Mesodermal cell (in vitro differentiated cells): Measurements from ENCODE around the gene SPATS2L.

ENCODE experiments used
- H3K27ac ChIP-seq: 2 replicates; pipeline ENCODE4 v1.7.0; 2013; ENCODE audit warnings: mild to moderate bottlenecking, low read depth, low read length, moderate library complexity; ENCODE audit not compliant: severe bottlenecking
- H3K36me3 ChIP-seq: 2 replicates; pipeline ENCODE4 v1.7.1; 2013; ENCODE audit warnings: mild to moderate bottlenecking, low read length, moderate library complexity; ENCODE audit not compliant: control insufficient read depth, insufficient read depth
- H3K4me1 ChIP-seq: one replicate; pipeline ENCODE4 v1.7.1; 2013; ENCODE audit warnings: mild to moderate bottlenecking, low read length; ENCODE audit not compliant: insufficient read depth, control insufficient read depth, poor library complexity, severe bottlenecking
- H3K4me3 ChIP-seq: 2 replicates; pipeline ENCODE4 v1.7.0; 2013; ENCODE audit warnings: low read length, control low read depth, mild to moderate bottlenecking; ENCODE audit not compliant: insufficient read depth, poor library complexity, severe bottlenecking; ENCODE audit errors: extremely low read depth
- H3K9me3 ChIP-seq: 2 replicates; pipeline ENCODE4 v1.7.1; 2013; ENCODE audit warnings: mild to moderate bottlenecking, low read length, moderate library complexity; ENCODE audit not compliant: control insufficient read depth
- WGBS, 2 experiments: methylation state at CpG; one replicate each; pipeline ENCODE4 v1.1.5; 2013; ENCODE audit warnings: missing lambda C conversion rate in 2 of 2; ENCODE audit not compliant: insufficient coverage in 2 of 2; 5-methylcytosine and 5-hydroxymethylcytosine counted together

SPATS2L gene

DNA sequence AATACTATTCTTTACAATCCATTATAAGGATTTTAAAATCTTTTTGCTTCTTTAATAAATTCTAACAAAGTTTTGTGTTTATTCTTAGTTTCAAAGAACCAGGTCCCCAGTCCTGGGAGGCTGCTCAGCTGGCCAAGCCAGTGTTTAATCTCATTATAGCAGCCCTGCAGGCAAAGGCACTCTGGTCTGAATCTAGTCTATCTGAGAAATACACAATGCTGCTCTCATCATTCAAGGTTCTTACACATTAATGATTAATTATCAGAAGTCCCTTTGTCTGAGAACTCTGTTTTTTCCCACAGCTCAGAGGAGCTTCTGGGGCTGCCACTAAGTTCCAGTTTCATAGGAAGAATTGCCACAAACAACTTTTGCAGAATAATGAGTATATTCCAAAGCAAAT is 175.7 kb downstream of the SPATS2L start:
- Histone ChIP-seq H3K36me3 (peaks cover 25% of the 10 kb centered on the region), H3K4me3 (no peak overlapping the region), H3K27ac (no peak overlapping the region), H3K9me3 (no peaks in the 10 kb centered on the region), H3K4me1 (no peaks in the 10 kb centered on the region)

DNA sequence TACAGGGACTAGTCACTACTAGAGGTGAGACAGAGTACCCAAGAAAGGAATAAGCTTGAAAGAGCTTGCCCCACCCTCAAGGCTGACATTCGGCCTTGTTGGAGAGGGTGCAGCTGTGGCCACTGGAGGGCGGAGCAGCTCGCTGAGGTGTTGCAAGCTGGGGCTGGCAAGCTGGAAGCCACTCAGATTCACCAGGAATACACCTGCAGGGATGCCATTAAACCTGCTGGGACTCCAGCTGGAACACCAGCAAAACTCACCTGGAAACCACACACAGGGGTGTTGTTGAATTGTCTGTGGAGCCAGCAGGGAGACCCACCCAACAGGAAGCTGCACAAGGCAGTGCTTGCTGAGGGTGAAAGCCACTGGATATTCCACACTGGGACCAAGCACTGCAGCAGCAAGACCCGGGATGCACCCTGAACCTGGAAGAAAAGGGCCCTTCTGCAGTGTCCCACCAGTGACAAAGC is 177.3 kb downstream of the SPATS2L start:
- WGBS, 2 experiments: 60 to 75% methylated on average over 1 of the region's 4 CpGs
- peaks cover 9% of the 10 kb centered on the region for H3K36me3 ChIP-seq
- no peak overlapping the region for H3K27ac ChIP-seq
- no peaks in the 10 kb centered on the region for H3K9me3 ChIP-seq
- H3K4me3 ChIP-seq: no peak overlapping the region
- no peaks in the 10 kb centered on the region for H3K4me1 ChIP-seq

DNA sequence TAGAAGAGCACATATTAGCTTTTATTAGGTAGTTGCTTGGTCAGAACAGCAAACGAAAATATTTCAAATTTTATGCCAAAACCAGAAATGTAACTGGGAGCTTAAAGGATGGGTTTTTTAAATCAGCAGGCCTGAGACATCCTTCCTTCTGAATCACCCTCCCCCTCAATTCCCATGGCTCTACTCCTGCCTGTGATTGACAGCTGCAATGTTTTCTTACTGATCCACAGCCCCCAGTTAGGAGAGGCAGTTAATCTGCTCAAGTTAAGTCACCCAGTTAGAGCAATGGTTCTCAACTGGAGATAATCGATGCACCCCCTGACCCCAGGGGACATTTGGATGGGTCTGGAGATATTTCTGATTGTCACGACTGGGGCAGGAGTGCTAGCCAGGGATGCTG is 178.4 kb downstream of the SPATS2L start:
- no peak overlapping the region for H3K27ac ChIP-seq
- H3K9me3 ChIP-seq: no peaks in the 10 kb centered on the region
- no peaks in the 10 kb centered on the region for H3K36me3 ChIP-seq
- no peak overlapping the region for H3K4me3 ChIP-seq
- WGBS, 2 experiments: 83 to 97% methylated on average over 1 to 3 of the region's 3 CpGs
- H3K4me1 ChIP-seq: no peaks in the 10 kb centered on the region

DNA sequence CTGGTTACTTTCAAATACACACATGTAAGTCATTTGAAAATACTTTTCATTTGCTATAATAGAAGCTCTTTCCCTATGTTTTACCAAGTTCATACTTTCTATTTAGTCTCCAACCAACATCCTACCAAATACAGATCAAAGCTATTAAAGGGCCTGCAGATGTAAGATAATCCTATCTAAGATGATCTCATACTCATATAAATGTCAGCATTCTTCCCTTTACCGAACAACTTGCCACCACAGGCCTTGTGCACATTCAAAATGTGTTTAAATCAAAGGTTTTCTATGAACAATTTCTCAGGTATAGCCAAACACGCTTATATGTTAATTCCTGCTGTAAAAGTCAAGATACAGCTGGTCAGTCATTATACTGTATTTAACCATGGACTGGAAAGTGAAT is 180.0 kb downstream of the SPATS2L start:
- Histone ChIP-seq H3K4me1 (no peaks in the 10 kb centered on the region), H3K4me3 (no peak overlapping the region), H3K9me3 (no peaks in the 10 kb centered on the region), H3K27ac (no peak overlapping the region), H3K36me3 (peaks cover 3% of the 10 kb centered on the region)
- WGBS, 2 experiments: 91 to 100% methylated on average over 1 of the region's 2 CpGs

DNA sequence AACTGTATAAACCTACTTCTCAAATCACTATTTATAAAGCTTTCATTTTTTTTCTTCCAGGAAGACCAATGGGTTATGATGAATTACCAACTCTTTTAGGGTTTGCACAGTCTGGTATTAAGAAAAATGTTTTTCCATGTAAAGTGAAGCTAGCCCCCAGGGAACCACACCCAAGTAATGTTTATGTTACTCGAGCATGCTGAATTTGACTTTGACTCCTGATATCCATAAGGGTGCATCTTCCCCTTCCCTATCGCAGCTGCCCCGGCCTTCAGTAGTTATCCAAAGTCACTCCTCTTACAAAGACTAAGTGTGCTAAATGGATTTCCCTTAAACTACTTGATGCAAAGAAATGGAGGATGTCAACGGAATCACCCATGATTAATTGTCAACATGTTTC is 181.7 kb downstream of the SPATS2L start:
- WGBS, 2 experiments: 89 to 100% methylated on average over 3 of the region's 4 CpGs
- Histone ChIP-seq H3K9me3 (no peaks in the 10 kb centered on the region), H3K27ac (no peak overlapping the region), H3K4me3 (no peak overlapping the region), H3K4me1 (no peaks in the 10 kb centered on the region), H3K36me3 (peaks cover 8% of the 10 kb centered on the region)

DNA sequence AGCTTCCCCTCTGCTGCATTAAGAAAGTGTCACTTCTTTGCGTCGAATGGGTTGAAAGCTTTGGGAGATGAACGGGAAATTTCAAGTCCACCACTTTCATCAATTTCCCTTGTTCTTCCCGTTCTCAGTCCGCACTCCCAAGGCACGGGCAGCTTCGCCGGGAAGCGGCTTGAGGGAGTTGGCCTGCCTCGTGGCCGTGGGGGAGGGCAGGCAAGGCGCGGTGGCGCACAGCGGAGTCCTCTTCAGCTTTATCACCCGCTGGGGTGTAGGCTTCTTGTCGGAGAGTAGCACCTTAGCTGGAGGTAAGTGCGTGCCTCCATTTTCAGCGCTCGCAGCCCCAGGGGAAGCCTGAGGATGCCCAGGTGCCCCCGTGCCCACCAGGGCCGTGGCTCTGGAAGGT is 183.5 kb downstream of the SPATS2L start:
- H3K4me3 ChIP-seq: no peak overlapping the region
- WGBS, 2 experiments: 94 to 96% methylated on average over 16 to 22 of the region's 22 CpGs
- H3K9me3 ChIP-seq: no peaks in the 10 kb centered on the region
- no peak overlapping the region for H3K27ac ChIP-seq
- H3K36me3 ChIP-seq: peaks cover 8% of the 10 kb centered on the region
- no peaks in the 10 kb centered on the region for H3K4me1 ChIP-seq

DNA sequence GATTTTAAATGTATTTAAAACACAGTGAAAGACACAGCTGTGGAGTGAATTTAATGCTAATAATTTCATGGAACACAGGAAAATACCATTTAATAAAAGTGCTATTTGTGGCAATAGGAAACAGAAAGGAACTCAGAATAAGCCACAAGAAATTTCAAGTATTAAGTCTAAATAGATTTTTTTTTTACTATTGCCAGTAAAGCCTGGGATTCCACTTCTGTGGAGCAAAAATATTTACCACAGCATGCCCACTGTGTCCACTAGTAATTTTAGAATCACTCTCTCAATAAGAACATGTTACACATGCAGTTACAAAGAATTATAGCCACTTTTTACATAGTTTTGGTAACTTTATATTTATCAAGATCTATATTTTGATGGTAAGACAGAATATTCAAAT is 186.2 kb downstream of the SPATS2L start:
- Histone ChIP-seq H3K4me3 (no peak overlapping the region), H3K4me1 (no peaks in the 10 kb centered on the region), H3K36me3 (peaks cover 8% of the 10 kb centered on the region), H3K9me3 (no peaks in the 10 kb centered on the region), H3K27ac (no peak overlapping the region)

DNA sequence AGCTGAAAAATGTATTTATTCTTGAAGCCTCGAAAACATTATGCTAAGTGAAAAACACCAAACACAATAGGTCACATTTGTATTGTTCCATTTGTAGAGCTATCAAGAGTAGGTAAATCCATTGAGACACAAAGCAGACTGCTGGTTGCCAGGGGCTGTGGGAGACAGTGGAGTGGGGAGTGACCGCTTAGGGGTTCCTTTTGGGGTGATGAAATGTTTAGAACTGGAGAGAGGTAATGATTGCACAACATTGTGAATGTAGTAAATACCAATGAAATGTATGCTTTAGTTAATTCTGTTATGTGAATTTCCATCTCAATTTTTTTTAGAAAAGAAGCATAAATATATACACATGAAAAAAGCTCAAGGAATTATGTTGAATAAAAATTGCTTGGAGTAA is 187.6 kb downstream of the SPATS2L start:
- Histone ChIP-seq H3K4me1 (no peaks in the 10 kb centered on the region), H3K27ac (no peak overlapping the region), H3K9me3 (no peaks in the 10 kb centered on the region), H3K4me3 (no peak overlapping the region), H3K36me3 (peaks cover 8% of the 10 kb centered on the region)
- WGBS, 2 experiments: 86 to 100% methylated on average over 1 of the region's 2 CpGs

DNA sequence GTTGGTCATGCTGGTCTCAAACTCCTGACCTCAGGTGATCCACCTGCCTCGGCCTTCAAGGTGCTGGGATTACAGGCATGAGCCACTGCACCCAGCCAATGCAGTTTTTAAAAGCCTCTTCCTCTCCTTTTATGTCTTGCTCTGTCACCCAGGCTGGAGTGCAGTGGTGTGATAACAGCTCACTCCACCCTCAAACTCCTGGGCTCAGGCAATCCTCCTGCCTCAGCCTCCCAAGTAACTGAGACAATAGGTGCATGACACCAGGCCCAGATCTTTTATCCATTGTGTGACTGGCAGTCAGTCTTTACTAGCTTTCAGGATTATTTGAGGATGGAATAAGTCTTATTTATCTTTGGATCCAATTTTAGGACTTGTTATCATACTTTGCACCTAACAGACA is 190.2 kb downstream of the SPATS2L start:
- no peaks in the 10 kb centered on the region for H3K4me1 ChIP-seq
- H3K27ac ChIP-seq: no peak overlapping the region
- peaks cover 5% of the 10 kb centered on the region for H3K36me3 ChIP-seq
- H3K4me3 ChIP-seq: no peak overlapping the region
- no peaks in the 10 kb centered on the region for H3K9me3 ChIP-seq
- 86 to 100% methylated on average over 1 of the region's 1 CpG for WGBS, 2 experiments

DNA sequence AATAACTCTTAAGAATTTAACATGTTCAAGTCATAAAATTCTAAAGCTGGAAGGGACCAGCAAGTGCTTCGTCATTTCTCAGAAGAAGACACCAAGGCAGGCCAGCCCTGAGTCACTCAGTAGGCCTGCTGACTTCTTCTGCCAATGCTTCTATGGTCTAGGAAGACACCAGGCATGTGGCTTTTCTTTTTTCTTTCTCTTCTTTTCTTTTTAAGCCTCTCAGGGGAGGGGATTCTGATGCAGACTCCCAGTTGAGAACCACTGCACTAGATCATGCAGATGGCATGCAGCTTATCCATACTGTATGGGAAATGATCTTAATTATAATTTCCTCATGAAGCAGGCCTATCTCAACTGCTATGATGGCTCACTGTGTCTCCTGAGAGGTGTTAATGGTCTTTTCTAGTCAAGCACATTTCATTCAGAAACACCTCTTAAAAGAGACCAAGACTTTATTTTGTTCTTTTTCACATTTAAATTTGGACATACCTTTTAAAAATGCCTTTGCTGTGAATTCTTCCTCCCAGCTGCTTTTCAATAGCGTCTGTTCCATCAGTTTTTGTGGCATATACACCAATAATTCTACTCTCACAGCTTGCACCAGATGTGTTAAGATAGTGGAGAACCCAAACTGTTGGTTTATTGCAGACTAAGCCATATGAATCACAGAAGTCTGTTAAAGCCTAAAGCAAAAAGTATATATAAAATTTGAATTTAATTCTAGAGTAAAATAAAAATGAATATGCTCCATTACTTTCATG is 192.1 kb downstream of the SPATS2L start:
- Histone ChIP-seq H3K36me3 (no peaks in the 10 kb centered on the region), H3K27ac (no peak overlapping the region), H3K4me1 (no peaks in the 10 kb centered on the region), H3K4me3 (no peak overlapping the region), H3K9me3 (no peaks in the 10 kb centered on the region)
- 83 to 88% methylated on average over 1 of the region's 2 CpGs for WGBS, 2 experiments

DNA sequence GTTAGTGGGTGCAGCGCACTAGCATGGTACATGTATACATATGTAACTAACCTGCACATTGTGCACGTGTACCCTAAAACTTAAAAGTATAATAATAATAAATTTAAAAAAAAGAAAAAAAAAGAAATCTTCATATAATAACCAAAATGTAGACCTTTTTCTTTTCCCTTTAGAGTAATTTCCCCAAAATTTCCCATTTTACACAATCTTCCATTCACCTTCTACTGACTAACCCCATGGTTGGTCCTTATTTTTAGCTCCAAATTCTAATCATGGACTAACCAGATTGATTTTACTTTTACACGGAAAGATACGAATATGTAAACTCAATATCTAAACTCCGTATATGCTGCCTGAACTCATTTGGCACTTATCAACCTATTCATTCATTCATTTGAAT is 195.7 kb downstream of the SPATS2L start:
- H3K4me1 ChIP-seq: no peaks in the 10 kb centered on the region
- H3K27ac ChIP-seq: no peak overlapping the region
- 91 to 95% methylated on average over 3 of the region's 5 CpGs for WGBS, 2 experiments
- no peak overlapping the region for H3K4me3 ChIP-seq
- no peaks in the 10 kb centered on the region for H3K36me3 ChIP-seq
- no peaks in the 10 kb centered on the region for H3K9me3 ChIP-seq
